HepG2 (cell line): ENCODE results near the gene LAMTOR2. TPM values are rescaled to one million over a fixed set of nuclear protein-coding genes. Genes with fewer than 3 reads are reported as not detected.

Experiments used
- BHLHE40 ChIP-seq: IDR thresholded peaks from 2 replicates; pipeline ENCODE4 v1.6.1; 2011; ENCODE audit warnings: low read length, improper control_type of control experiment
- FIP1L1 ChIP-seq: fragments of 200-400 bp; formaldehyde crosslinking; IDR thresholded peaks from 2 replicates; pipeline ENCODE4 v1.6.1; 2018; ENCODE audit warnings: low read depth, mild to moderate bottlenecking, low read length, moderate library complexity, borderline replicate concordance; ENCODE audit not compliant: insufficient read depth
- FOXP1 ChIP-seq, 2 experiments: fragments of 450-650 bp in 1 of 2; IDR thresholded peaks; 2 replicates each; pipeline ENCODE4 v1.6.1; 2017 to 2018; ENCODE audit warnings: antibody characterized with exemption in 1 of 2
- KAT7 ChIP-seq: IDR thresholded peaks from 2 replicates; pipeline ENCODE4 v1.6.1; 2018; ENCODE audit warnings: borderline replicate concordance, missing compliant biosample characterization
- KDM1A ChIP-seq: IDR thresholded peaks from 2 replicates; pipeline ENCODE4 v1.6.1; 2016; ENCODE audit warnings: missing compliant biosample characterization
- MYC ChIP-seq: sonication (generic); formaldehyde crosslinking; IDR thresholded peaks from 2 replicates; pipeline ENCODE4 v1.9.0; 2021; ENCODE audit warnings: missing genetic modification reagents, borderline replicate concordance
- PHF20 ChIP-seq: sonication (generic); formaldehyde crosslinking; IDR thresholded peaks from 2 replicates; pipeline ENCODE4 v1.5.0; 2020; ENCODE audit warnings: mild to moderate bottlenecking, missing genetic modification reagents
- PLRG1 ChIP-seq: fragments of 450-650 bp; conservative IDR thresholded peaks from 2 replicates; pipeline ENCODE4 v1.6.1; 2016
- POLR2A ChIP-seq, 2 experiments: IDR thresholded peaks; 2 replicates each; pipeline ENCODE4 v1.6.1; 2011; ENCODE audit warnings: low read depth in 2 of 2, low read length in 2 of 2, mild to moderate bottlenecking in 1 of 2, moderate library complexity in 1 of 2; ENCODE audit not compliant: insufficient read depth in 1 of 2
- REXO4 ChIP-seq: sonication (generic); formaldehyde crosslinking; IDR thresholded peaks from 2 replicates; pipeline ENCODE4 v1.8.0; 2022; ENCODE audit warnings: missing genetic modification reagents, mild to moderate bottlenecking, borderline replicate concordance
- SAP130 ChIP-seq: IDR thresholded peaks from 2 replicates; pipeline ENCODE4 v1.6.1; 2016; ENCODE audit warnings: low read depth
- SIX1 ChIP-seq: sonication (generic); formaldehyde crosslinking; IDR thresholded peaks from 2 replicates; pipeline ENCODE4 v1.4.0; 2020; ENCODE audit warnings: missing genetic modification reagents, borderline replicate concordance
- SKI ChIP-seq: fragments of 450-650 bp; IDR thresholded peaks from one replicate; pipeline ENCODE4 v1.6.1; 2018; ENCODE audit warnings: mild to moderate bottlenecking; ENCODE audit not compliant: partially characterized antibody
- SNRNP70 ChIP-seq: fragments of 200-400 bp; formaldehyde crosslinking; IDR thresholded peaks from 2 replicates; pipeline ENCODE4 v1.6.1; 2017; ENCODE audit warnings: mild to moderate bottlenecking, low read depth, low read length, moderate library complexity
- SRY ChIP-seq: sonication (generic); formaldehyde crosslinking; IDR thresholded peaks from 2 replicates; pipeline ENCODE4 v1.8.0; 2022; ENCODE audit warnings: mild to moderate bottlenecking, missing genetic modification reagents
- ZNF121 ChIP-seq: sonication (generic); formaldehyde crosslinking; IDR thresholded peaks from 2 replicates; pipeline ENCODE4 v1.5.0; 2020; ENCODE audit warnings: mild to moderate bottlenecking, missing genetic modification reagents
- ZNF143 ChIP-seq: sonication (generic); formaldehyde crosslinking; IDR thresholded peaks from 2 replicates; pipeline ENCODE4 v1.4.0; 2020; ENCODE audit warnings: missing genetic modification reagents
- ZNF235 ChIP-seq: sonication (generic); formaldehyde crosslinking; IDR thresholded peaks from 2 replicates; pipeline ENCODE4 v1.8.1; 2023; ENCODE audit warnings: mild to moderate bottlenecking, missing genetic modification reagents, borderline replicate concordance
- ZNF549 ChIP-seq: sonication (generic); formaldehyde crosslinking; IDR thresholded peaks from 2 replicates; pipeline ENCODE4 v1.5.0; 2020; ENCODE audit warnings: missing genetic modification reagents
- ZNF567 ChIP-seq: sonication (generic); formaldehyde crosslinking; IDR thresholded peaks from 2 replicates; pipeline ENCODE4 v1.8.1; 2023; ENCODE audit warnings: mild to moderate bottlenecking, missing genetic modification reagents, borderline replicate concordance
- ZNF619 ChIP-seq: sonication (generic); formaldehyde crosslinking; IDR thresholded peaks from 2 replicates; pipeline ENCODE4 v1.4.0; 2020; ENCODE audit warnings: mild to moderate bottlenecking, missing genetic modification reagents
- ZNF713 ChIP-seq: sonication (generic); formaldehyde crosslinking; IDR thresholded peaks from 2 replicates; pipeline ENCODE4 v1.4.0; 2020; ENCODE audit warnings: mild to moderate bottlenecking, missing genetic modification reagents
- polyA plus RNA-seq, 8 experiments: library from polyadenylated mRNA; depleted of rRNA in 3 of 8; stranded (reverse) in 7 of 8; unstranded in 1 of 8; fragments of >200 nt; fragmentation: Illumina TruSeq in 4 of 8; extraction: Trizol in 4 of 8; gene quantifications; 2 replicates each; pipeline versions ENCODE4 v1.2.1 to v1.2.3, GENCODE V29; 2011 to 2016; ENCODE audit warnings: low read depth in 4 of 8, missing spikeins in 1 of 8, mixed read lengths in 1 of 8; ENCODE audit not compliant: insufficient read depth in 1 of 8
- total RNA-seq, 5 experiments: library from RNA; depleted of rRNA; stranded (reverse); fragments of >200 nt; fragmentation: Illumina TruSeq; extraction: Trizol; gene quantifications; 2 replicates each; pipeline ENCODE4 v1.2.3, GENCODE V29; 2016; ENCODE audit warnings: low read depth in 1 of 5
- TF ChIP-seq, protein P1 (sequence below): sonication (generic); formaldehyde crosslinking; IDR thresholded peaks from 2 replicates; pipeline ENCODE4 v1.5.0; 2020; ENCODE audit warnings: missing genetic modification reagents
- TF ChIP-seq, protein P2 (sequence below), 2 experiments: sonication (generic) in 1 of 2; formaldehyde crosslinking in 1 of 2; IDR thresholded peaks; 2 replicates each; pipeline versions ENCODE4 v1.5.1 to v1.6.1; 2011 to 2020; ENCODE audit warnings: borderline replicate concordance in 1 of 2, low read depth in 1 of 2, low read length in 1 of 2, mild to moderate bottlenecking in 1 of 2, missing genetic modification reagents in 1 of 2, moderate library complexity in 1 of 2
- TF ChIP-seq, protein P3 (sequence below): IDR thresholded peaks from 2 replicates; pipeline ENCODE4 v1.6.1; 2012; ENCODE audit warnings: inconsistent platforms
- TF ChIP-seq, protein P4 (sequence below): IDR thresholded peaks from 2 replicates; pipeline ENCODE4 v1.6.1; 2016; ENCODE audit warnings: missing genetic modification reagents, missing compliant biosample characterization

The LAMTOR2 gene
- total and polyA plus RNA-seq, 2 of the 13 experiments (the other 11 are each of a cell fraction or from before 2014, with no cell fraction given): 36.5 to 66.4 TPM

DNA sequence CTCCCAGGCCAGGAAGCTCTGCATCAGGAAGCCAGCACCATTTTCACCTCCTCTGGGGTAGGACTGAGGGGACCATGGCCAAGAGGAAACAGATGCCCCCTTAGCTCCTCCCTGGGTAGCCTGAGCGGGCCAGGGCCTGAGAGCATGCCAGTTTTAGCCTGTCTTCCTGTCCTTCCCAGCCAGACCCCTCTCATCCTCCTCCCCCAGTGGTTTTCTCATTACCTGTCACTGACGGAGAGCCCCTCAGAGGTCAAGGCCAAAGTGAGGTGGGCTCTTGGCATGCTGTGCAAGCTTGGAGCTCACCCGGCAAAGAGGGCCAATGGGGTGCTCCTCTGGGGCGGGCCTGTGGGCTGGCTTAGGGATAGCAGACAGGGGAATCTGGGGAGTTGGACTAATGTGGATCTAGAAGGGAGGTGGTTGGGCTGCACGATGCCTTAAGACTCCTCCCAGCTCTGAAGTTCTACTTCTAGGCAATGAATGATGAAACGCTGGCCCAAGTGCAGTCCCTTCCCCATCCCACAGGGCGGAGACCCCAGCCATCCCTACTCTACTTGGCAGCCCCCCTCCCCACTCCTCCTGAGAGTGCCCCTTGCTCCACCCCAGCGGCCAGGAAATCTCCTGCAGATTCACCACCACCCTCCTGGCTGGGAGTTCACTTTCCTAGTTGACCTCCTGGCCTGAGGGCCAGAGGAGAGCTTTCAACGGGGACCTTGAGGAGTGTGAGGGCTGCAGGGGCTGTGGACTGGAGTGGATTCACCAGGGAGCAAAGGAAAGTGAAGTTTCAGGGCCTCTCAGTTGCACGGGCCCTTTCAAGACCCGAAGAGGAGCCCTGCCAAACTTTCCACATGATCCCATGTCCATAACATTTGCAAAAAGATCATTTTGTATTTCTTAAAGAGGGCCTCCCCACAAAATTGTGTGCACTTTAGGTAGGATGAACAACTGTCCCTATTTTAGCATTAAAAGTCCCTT lies 50.6 kb downstream of the LAMTOR2 start (continued):
- TF ChIP-seq, protein P1, sequence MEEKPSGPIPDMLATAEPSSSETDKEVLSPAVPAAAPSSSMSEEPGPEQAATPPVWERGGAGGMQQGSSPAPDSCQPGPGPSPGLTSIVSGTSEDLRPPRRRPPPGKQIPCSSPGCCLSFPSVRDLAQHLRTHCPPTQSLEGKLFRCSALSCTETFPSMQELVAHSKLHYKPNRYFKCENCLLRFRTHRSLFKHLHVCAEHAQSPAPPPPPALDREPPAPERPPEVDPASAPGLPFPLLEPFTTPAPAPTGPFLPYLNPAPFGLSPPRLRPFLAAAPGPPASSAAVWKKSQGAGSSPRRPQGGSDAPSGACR (CRISPR knock-in tag): 0 out of 2 replicates have a peak, but pooled peaks have one; percentile 25
- no peak for TF ChIP-seq SAP130 (CRISPR knock-in tag)
- no peak for TF ChIP-seq REXO4 (CRISPR knock-in tag)
- no peak for TF ChIP-seq ZNF713 (CRISPR knock-in tag)
- no peak for TF ChIP-seq SNRNP70
- TF ChIP-seq POLR2A (IDR thresholded peaks at IDR 0.05; ENCODE audit: insufficient read depth in 1 of 2, low read depth in 2 of 2, low read length in 2 of 2): peak; percentile 31 to 46; a peak in 2 of 4 replicates
- peak; percentile 18 for TF ChIP-seq SKI
- TF ChIP-seq PLRG1: no peak
- TF ChIP-seq KAT7 (CRISPR knock-in tag): no peak
- TF ChIP-seq ZNF235 (CRISPR knock-in tag): no peak
- TF ChIP-seq SIX1: no peak
- no peak for TF ChIP-seq BHLHE40
- TF ChIP-seq MYC (CRISPR knock-in tag): peak; percentile 39; the same call in 1 of the 2 replicates
- no peak for TF ChIP-seq ZNF567
- TF ChIP-seq PHF20 (CRISPR knock-in tag): no peak
- no peak for TF ChIP-seq KDM1A
- no peak for TF ChIP-seq FOXP1 (IDR thresholded peaks at IDR 0.05)
- no peak for TF ChIP-seq FOXP1 (CRISPR knock-in tag; IDR thresholded peaks at IDR 0.05)
- TF ChIP-seq ZNF143 (CRISPR knock-in tag): no peak
- no peak for TF ChIP-seq FIP1L1
- TF ChIP-seq, protein P2, sequence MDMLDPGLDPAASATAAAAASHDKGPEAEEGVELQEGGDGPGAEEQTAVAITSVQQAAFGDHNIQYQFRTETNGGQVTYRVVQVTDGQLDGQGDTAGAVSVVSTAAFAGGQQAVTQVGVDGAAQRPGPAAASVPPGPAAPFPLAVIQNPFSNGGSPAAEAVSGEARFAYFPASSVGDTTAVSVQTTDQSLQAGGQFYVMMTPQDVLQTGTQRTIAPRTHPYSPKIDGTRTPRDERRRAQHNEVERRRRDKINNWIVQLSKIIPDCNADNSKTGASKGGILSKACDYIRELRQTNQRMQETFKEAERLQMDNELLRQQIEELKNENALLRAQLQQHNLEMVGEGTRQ (IDR thresholded peaks at IDR 0.05; ENCODE audit: low read depth, low read length): no peak
- TF ChIP-seq, protein P2 (CRISPR knock-in tag; IDR thresholded peaks at IDR 0.05; ENCODE audit: borderline replicate concordance): no peak
- TF ChIP-seq ZNF121 (CRISPR knock-in tag): 0 out of 2 replicates have a peak, but pooled peaks have one; percentile 20
- TF ChIP-seq SRY: no peak
- no peak for TF ChIP-seq ZNF549
- TF ChIP-seq, protein P3, sequence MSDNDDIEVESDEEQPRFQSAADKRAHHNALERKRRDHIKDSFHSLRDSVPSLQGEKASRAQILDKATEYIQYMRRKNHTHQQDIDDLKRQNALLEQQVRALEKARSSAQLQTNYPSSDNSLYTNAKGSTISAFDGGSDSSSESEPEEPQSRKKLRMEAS: 0 out of 2 replicates have a peak, but pooled peaks have one; percentile 37
- TF ChIP-seq, protein P4, sequence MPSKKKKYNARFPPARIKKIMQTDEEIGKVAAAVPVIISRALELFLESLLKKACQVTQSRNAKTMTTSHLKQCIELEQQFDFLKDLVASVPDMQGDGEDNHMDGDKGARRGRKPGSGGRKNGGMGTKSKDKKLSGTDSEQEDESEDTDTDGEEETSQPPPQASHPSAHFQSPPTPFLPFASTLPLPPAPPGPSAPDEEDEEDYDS: no peak
- no peak for TF ChIP-seq ZNF619
